HG03565 (cell line): ENCODE data around the gene CRYGN.

Experiments used
- ATAC-seq: cut with Tn5 transposase; IDR thresholded peaks from one replicate; pipeline ENCODE4 v1.9.1; 2021; ENCODE audit warnings: mild to moderate bottlenecking, moderate library complexity; ENCODE audit not compliant: unreplicated experiment

Gene CRYGN

DNA sequence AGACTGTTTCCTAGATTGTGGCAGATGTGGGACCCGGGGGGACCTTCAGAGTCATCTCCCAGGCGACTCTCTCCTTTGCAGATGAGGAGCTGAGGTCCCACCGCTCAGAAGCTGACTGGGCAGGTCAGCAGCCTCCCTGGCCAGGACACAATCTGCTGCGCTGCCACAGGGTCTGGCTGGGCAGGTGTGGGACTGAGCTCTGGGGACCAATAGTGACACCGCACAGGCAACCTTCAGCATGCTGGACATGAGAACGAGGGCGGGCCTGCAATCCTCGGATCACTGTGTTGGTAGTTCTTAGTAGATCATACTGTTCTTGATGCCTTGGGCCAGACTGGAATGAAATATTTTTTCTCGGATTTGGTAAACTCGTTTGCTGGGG, 20.5 kb upstream of the CRYGN start:
- no peak for ATAC-seq

GRCh38 chr7:151459726-151460473, 20.0 kb upstream of the CRYGN start:
- ATAC-seq, result no peak

DNA sequence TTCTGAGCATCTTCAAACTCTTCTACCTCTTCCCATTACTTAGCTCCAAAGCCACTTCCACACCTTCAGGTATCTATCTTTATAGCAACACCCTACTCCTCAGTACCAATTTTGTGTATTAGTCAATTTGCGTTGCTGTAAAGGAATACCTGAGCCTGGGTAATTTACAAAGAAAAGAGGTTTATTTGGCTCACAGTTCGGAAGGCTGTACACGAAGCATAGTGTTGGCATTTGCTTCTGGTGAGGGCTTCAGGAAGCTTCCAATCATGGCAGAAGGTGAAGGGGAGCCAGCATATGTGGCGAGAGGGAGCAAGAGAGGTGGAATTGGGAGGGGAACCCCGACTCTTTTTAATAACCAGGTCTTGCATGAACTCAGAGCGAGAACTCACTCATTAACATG, 17.6 kb upstream of the CRYGN start:
- no peak for ATAC-seq

DNA sequence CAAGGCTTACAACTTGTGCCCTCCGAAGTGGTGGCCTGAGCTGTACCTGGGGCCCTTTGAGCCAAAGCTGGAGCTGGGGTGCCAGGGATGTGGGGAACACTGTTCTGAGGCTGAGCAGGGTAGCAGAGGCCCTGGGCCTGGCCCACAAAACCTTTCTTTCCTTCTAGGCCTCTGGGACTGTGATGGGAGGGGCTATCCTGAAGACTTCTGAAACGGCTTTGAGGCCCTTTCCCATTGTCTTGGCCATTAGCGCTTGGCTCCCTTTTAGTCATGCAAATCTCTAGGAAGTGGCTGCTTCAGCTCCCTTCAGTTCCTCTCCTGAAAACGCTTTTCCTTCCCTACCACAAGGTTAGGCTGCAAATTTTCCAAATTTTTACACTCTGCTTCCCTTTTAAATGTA, 16.8 kb upstream of the CRYGN start:
- ATAC-seq, result no peak

DNA sequence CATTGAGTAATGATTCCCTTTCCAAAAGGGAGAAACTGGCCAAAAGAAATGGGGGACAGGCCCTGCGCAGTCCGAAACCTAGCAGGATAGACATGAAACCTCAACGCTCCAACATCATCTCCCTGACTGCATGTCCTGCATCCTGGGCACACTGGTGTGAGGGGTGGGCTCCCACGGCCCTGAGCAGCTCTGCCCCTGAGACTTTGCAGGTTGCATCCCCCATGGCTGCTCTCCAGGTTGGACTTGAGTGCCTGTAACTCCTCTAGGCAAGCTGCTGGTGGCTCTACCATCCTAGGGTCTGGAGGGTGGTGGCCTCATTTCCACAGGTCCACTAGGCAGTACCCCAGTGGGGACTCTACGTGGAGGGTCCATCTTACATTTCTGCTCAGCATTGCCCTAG, 16.3 kb upstream of the CRYGN start:
- no peak for ATAC-seq

DNA sequence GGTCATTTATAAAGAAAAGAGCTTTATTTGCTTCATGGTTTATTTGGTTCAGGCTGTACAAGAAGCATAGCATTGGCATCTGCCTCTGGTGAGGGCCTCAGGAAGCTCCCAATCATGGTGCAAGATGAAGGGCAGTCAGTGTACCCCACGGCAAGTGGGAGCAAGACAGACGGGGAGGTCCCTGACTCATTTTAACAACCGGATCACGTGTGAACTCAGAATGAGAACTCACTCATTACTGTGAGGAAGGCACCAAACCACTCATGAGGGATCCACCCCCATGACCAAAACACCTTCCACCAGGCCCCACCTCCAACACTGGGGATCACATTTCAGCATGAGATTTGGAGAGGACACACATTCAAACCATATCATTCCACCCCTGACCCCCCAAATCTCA, 15.7 kb upstream of the CRYGN start:
- ATAC-seq, result no peak

DNA sequence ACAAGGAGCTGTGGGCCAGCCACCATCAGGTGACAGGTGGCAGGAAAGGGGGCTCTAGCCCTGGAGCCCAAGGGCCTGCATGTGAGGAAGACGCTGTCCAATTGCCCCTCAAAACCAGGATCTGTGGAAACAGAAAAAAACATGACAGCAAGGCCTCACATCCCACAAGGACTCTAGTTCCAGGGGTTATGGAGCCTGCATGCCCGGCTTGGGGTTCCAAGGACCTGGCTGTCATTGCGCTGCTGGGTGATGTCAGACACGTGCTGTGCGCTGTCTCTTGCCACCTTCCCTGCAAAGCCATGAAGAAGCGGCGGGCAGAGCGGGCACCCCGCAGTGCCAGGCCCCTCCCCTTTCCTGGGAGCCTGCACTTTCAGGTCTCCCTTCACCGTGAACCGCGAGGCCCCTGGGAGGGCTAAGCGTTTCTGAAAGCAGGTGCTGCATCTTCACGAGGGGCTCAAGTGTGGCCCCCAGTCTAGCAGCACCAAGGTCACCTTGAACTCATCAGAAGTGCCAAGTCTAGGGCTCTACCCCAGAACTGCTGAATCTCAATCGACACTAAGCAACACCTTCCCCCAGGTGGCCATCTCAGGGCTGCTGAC, 15.1 kb upstream of the CRYGN start:
- no peak for ATAC-seq

DNA sequence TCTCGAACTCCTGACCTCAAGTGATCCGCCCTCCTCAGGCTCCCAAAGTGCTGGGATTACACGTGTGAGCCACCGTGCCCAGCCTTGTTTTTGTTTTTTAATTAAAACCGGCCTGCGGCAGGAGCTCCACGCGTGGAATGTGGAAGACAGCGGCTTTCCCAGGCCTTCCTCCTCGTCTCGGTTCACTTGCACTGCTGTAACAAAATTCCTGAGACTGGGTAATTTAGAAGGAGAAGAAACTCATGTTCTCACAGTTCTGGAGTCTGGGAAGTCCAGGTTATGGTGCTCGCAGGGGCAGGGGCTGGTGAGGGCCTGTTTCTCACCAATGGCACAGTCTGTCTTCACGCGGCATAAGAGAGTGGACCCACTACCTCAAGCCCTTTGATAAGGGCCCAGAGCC, 14.4 kb upstream of the CRYGN start:
- ATAC-seq, result no peak

DNA sequence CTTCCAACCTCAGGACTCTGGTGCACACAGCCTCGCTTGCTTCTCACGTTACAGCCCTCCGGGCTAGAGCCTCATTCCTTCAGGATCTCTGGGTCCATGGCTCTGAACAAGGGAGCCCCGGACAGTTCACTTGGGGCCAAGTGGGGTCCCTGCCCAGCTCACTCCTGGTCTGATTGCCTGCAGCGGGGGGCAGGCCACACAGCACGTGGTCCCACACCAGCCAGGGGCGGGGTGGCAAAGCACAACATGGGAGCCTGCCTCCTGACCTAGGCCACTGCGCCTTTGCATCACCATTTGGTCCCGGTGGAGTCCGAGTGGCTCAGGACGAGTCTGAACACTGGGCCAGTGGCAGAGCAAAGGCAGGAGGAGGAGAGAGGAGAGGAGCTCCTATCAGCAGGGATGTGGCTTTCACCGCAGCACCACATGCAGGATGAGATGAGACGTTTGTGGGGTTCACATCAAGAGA, 13.4 kb upstream of the CRYGN start:
- no peak for ATAC-seq

DNA sequence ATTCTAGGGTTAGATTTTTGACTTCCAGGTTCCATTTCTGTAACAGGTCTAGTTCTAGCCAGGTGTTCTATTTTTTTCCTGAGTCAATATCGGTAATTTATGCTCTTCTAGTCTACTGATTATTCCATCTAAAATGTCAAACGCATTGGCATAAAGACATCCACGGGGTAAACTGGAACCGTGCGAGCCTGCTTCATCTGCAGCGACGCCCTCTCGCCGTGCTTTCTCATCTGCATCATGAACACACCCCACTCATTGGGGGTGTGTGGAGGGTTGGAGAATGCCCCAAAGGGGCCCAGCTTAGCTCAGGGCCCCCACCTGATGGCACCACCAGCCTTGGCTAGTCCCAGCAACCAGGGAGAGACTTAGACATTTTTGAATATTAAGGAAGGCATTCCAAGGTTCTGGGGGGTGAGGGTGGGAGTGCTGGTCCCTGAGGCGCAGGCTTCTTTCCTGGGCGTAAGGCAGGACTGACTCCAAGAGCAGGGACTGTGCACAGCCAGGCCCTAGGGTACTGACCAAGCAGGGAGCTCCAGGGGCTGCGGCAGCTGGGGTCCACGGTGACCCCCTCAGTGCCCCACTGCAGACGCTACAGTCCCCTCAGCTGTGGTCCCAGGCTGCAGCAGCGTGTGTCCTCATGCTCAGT, 12.9 kb upstream of the CRYGN start:
- no peak for ATAC-seq

GRCh38 chr7:151451626-151452571, 12.0 kb upstream of the CRYGN start:
- ATAC-seq, result no peak

DNA sequence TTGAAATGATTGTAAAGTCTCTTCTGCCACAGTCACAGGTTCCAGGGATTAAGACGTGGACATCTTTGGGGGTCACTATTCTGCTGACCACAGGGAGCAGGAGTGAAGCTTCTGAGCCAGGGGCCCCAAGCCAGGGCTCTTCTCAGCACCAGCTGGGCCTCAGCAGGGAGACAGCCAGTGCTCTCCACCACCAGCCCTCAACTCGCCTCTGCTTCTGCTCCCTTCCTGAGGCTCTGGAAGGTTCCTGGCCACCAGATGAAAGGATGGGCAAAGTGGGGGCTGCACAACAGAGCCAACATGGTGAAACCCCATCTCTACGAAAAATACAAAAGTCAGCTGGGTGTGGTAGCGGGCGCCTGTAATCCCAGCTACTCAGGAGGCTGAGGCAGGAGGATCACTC, 11.2 kb upstream of the CRYGN start:
- ATAC-seq, result no peak

- ATAC-seq, result no peak
These were observed 10.0 kb upstream of the CRYGN start for GRCh38 chr7:151449990-151450389.

- peak; percentile 51 for ATAC-seq
These were observed 8.6 kb upstream of the CRYGN start for GRCh38 chr7:151448261-151449252.

DNA sequence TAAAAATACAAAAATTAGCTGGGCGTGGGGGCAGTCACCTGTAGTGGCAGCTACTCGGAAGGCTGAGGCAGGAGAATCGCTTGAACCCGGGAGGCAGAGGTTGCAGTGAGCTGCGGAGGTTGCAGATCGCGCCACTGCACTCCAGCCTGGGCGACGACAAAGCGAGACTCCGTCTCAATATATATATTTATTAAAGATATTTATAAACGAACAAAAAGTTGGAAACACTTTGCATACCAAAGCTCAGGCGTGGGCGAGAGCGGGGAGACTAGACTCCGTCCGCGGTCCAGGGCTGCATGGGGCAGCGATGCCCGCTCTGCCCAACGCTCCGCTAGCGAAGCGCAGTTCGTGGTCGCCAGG, 7.9 kb upstream of the CRYGN start:
- no peak for ATAC-seq

DNA sequence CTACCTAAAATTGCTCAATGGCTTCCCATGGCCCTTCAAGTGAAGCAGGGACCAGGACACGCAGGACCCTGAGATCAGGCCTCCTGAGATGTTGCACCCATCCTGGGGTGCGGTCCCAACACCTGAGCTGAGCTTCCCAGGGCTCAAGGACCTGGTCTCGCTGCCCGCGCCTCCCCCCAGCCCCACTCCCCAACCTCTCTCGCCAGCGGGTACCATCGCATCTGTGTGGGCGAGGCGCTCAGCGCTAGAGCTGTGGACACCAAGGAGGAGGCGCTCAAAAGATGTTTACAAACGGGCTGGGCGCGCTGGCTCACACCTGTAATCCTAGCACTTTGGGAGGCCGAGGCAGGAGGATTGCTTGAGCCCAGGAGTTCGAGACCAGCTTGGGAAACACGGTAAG, 7.4 kb upstream of the CRYGN start:
- ATAC-seq, result no peak

DNA sequence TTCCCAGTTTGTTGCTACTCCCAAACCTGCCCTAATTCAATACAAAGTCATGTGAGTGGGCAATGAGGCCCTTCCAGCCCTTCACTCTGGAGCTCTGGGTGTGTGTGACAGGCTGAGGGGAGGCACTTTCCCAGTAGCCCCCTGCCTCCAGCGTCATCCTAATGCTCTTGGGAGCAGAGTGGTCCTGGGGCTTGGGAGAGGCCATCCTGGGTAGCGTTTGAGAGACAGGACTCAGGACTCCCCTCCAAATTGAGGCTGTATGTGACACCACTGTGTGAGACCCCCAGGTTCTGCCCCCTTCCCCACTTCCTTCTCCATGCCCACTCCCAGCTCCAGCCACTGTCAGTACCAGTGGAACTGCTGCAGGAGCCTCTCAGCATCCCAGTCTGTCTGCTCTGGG, 6.5 kb upstream of the CRYGN start:
- no peak for ATAC-seq

DNA sequence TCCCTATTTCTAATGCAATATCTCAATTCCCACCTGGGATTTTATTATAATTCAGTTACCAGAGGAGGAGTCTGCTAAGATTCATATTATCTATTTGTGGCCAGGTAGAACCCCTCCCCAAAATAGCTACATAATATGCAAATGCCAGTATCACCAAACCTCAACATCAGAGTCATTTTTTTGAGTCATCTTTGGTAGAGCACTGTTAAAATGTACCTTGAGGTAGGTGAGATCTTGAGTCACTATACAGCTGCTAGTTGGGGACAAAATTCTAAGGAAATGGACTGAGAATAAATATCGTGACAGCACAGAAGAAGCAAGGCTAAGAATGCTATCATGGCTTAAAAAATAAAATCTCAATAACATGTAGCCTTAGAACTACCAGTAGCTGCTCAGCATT, 4.7 kb upstream of the CRYGN start:
- ATAC-seq, result no peak

DNA sequence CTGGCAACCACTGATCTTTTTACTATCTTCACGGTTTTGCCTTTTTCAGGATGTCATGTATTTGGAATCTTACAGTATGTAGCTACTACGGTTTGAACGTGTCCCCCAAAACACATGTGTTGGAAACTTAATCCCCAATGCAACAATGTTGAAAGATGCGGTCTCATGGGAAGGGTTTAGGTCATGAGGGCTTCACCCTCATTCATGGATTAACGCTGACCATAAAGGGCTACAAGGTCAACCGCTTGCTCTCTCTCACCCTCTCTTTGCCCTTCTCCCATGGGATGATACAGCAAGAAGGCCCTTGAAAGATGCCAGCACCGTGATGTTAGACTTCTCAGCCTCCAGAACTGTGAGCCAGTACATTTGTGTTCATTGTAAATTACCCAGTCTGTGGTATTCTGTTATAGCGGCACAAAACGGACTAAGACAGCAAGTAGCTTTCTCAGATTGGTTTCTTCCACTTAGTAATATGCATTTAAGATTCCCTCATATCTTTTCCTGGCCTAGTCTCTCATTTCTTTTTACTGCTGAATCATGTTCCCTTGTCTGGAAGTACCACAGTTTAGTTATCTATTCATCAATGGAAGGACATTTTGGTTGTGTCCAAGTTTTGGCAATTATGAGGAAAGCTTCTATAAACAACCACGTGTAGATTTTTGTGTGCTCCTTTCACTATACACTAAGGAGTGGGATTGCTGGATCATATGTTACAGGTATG, 3.0 kb upstream of the CRYGN start:
- ATAC-seq, result no peak
